ENCODE measurements around the gene CREBRF.

The CREBRF gene

DNA sequence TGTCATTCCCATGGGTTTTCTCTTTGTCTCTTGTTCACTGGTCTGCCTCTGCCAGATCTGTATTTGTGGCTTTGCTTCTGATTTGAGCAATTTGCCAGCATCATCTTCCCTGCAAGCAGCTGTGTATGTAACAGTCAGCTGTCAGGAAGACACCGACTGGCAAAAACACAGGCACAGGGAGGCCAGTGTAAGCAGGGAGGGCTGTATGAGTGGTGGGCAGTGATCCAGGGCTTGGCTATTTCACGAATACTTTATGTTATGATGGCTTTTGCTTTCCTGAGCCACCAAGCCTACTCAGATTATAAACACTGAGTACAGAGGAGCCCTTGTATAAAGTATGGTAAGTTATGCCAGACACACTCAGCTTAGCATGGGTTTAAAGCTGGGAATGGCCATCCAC lies 99.8 kb downstream of the CREBRF start:
- H3K4me1 ChIP-seq (ENCODE audit: insufficient read depth, low read length), result no peaks in the 10 kb centered on the region
- H3K27me3 ChIP-seq (ENCODE audit: insufficient read depth, low read length), result no peaks in the 10 kb centered on the region
- H3K9me3 ChIP-seq (ENCODE audit: low read length), result no peaks in the 10 kb centered on the region
- no peak overlapping the region for H3K4me3 ChIP-seq (ENCODE audit: low read length)
- H3K36me3 ChIP-seq (ENCODE audit: insufficient read depth, low read length), result peaks cover 50% of the 10 kb centered on the region
- H2AFZ ChIP-seq (ENCODE audit: low read depth, low read length), result no peak overlapping the region

DNA sequence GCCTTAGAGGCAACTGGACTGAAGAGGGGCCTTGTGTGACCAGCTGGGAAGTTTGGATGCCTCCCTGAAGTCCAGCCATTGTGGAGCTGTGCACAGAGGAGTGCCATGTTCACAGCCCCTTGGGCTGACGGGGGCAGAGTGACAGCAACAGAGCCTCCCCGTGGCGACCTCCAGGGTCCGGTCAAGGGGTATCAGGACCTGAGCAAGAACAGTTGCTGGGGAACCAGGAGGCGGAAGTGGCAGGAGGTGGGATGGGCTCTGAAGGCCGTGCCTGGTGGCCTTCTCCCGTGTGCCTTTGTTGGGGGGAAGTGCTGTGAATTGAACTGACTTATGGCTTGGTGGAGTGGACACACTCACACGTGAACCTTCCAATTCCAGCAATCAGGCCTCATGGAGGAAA lies 102.2 kb downstream of the CREBRF start:
- Histone ChIP-seq H3K9me3 (ENCODE audit: low read length) (no peaks in the 10 kb centered on the region), H3K4me3 (ENCODE audit: low read length) (no peak overlapping the region), H3K36me3 (ENCODE audit: insufficient read depth, low read length) (peaks cover 59% of the 10 kb centered on the region), H3K27me3 (ENCODE audit: insufficient read depth, low read length) (no peaks in the 10 kb centered on the region), H3K4me1 (ENCODE audit: insufficient read depth, low read length) (no peaks in the 10 kb centered on the region), H2AFZ (ENCODE audit: low read depth, low read length) (no peak overlapping the region)

DNA sequence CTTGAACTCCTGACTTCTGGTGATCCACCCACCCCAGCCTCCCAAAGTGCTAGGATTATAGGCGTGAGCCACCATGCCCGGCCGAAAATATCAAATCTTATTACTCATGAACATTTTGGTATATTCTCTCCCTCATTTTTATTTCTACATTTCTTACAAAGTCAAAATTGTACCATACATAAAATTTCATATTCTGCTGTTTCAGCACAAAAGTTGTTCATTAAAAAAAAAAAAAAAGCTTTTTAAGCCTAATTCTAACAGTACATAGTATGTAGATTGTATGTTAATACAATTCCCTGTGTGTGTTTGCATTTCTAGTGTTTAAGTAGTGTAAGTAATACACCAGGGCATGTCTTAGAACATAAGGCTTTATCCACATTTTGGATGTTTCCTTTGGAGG lies 103.1 kb downstream of the CREBRF start:
- Histone ChIP-seq H3K9me3 (ENCODE audit: low read length) (no peaks in the 10 kb centered on the region), H3K36me3 (ENCODE audit: insufficient read depth, low read length) (peaks cover 55% of the 10 kb centered on the region), H3K27me3 (ENCODE audit: insufficient read depth, low read length) (no peaks in the 10 kb centered on the region), H2AFZ (ENCODE audit: low read depth, low read length) (no peak overlapping the region), H3K4me1 (ENCODE audit: insufficient read depth, low read length) (no peaks in the 10 kb centered on the region), H3K4me3 (ENCODE audit: low read length) (no peak overlapping the region)

DNA sequence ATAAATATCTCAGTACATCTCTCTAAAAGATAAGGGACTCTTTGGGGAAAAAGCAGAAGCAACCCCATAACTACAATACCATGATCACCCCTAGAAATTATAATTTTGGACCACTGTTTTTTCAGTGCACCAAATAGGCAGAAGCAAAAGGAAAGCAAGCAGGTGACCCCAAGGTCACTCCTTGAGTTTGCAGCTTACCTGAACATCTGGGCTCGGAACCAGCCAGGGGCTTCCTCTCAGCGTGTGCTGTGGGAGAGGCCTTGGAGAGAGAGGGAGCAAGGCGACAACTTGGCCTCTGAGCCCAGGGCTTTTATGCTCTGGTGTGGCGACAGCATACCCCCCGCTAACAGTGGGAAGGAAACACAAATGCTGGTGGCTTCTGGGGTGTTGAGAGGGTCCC lies 105.0 kb downstream of the CREBRF start:
- Histone ChIP-seq H2AFZ (ENCODE audit: low read depth, low read length) (no peak overlapping the region), H3K4me3 (ENCODE audit: low read length) (no peak overlapping the region), H3K9me3 (ENCODE audit: low read length) (no peaks in the 10 kb centered on the region), H3K27me3 (ENCODE audit: insufficient read depth, low read length) (no peaks in the 10 kb centered on the region), H3K4me1 (ENCODE audit: insufficient read depth, low read length) (no peaks in the 10 kb centered on the region), H3K36me3 (ENCODE audit: insufficient read depth, low read length) (peaks cover 43% of the 10 kb centered on the region)

DNA sequence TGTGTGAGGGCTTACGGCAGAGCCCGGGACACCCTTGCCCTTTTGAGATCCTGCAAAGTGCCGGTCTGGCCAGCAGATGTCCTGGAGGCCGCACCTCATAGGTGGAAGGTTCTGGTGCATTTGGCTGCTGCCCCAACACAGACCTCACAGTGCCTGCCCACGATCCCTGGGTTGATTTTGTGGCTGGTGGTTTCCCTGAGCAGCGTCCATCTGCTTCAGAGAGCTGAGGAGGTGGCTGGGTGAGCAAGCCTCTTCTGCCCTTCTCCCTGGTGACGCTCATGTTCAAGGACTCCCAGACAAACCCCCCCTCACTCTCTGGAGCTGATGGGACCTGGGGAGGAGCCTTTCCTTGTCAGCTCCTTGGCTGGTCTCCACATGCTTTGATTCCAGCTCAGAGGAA lies 107.1 kb downstream of the CREBRF start:
- no peaks in the 10 kb centered on the region for H3K4me1 ChIP-seq (ENCODE audit: insufficient read depth, low read length)
- no peak overlapping the region for H2AFZ ChIP-seq (ENCODE audit: low read depth, low read length)
- peaks cover 36% of the 10 kb centered on the region for H3K36me3 ChIP-seq (ENCODE audit: insufficient read depth, low read length)
- H3K9me3 ChIP-seq (ENCODE audit: low read length), result no peaks in the 10 kb centered on the region
- no peak overlapping the region for H3K4me3 ChIP-seq (ENCODE audit: low read length)
- H3K27me3 ChIP-seq (ENCODE audit: insufficient read depth, low read length), result no peaks in the 10 kb centered on the region

DNA sequence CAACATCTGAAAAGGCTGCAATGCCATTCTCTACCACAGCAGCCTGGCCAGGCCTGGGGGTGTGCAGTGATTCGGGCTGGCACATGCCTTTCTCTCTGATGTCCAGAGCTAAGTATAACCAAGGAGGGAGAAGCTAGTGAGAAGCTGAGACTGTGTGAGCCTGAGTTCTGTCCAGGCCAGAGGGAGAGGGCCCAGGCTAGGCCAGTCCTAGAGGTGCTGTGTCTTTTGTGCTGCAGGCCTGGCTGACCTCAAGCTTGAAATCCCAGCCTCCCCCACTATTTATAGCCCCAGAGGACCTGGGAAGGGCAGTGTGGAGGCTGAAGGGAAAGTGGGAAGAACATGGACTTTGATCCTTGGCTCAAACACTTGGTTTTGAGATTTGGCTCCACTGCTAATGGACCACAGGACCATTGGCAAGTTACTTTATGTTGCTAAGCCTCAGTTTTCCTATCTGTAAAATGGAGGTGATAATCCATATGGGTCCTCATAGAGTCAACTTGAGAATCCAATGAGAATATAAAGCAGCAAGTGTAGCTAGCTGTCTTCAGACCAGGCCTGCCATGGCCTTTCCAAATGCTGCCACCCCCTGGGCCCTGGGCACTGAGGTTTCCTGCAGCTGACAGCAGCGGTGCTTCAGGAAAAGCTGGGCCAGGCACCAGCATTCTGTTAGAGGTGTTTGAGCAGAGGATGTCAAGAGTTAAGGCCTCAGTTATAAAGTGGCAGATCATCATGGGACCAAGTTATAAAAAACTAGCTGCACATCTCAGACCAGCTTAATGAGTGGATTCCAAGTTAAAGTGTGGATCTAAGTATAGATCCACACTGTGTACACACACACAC lies 109.2 kb downstream of the CREBRF start:
- Histone ChIP-seq H3K9me3 (ENCODE audit: low read length) (no peaks in the 10 kb centered on the region), H3K4me3 (ENCODE audit: low read length) (no peak overlapping the region), H2AFZ (ENCODE audit: low read depth, low read length) (no peak overlapping the region), H3K27me3 (ENCODE audit: insufficient read depth, low read length) (no peaks in the 10 kb centered on the region), H3K36me3 (ENCODE audit: insufficient read depth, low read length) (peaks cover 24% of the 10 kb centered on the region), H3K4me1 (ENCODE audit: insufficient read depth, low read length) (no peaks in the 10 kb centered on the region)

DNA sequence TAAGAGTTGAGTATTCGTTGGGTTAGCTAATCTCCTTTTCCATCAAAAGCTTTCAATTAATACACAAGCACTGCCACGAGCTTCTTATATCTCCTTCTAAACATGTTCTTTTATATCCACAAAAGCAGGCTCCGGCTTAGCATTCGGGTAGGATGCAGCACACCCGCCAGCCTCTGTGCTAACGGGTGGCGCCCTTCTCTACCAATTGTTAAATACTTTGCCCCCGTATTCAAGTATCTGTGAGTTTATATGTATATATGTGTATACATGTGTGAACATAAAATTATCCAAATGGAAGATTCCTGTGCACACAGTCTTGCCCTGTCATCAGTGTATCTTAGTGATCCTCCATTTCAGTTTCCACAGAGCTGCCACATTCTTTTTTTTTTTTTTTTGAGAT lies 116.0 kb downstream of the CREBRF start:
- Histone ChIP-seq H3K4me1 (ENCODE audit: insufficient read depth, low read length) (no peaks in the 10 kb centered on the region), H2AFZ (ENCODE audit: low read depth, low read length) (no peak overlapping the region), H3K4me3 (ENCODE audit: low read length) (no peak overlapping the region), H3K36me3 (ENCODE audit: insufficient read depth, low read length) (no peaks in the 10 kb centered on the region), H3K9me3 (ENCODE audit: low read length) (no peaks in the 10 kb centered on the region), H3K27me3 (ENCODE audit: insufficient read depth, low read length) (no peaks in the 10 kb centered on the region)

DNA sequence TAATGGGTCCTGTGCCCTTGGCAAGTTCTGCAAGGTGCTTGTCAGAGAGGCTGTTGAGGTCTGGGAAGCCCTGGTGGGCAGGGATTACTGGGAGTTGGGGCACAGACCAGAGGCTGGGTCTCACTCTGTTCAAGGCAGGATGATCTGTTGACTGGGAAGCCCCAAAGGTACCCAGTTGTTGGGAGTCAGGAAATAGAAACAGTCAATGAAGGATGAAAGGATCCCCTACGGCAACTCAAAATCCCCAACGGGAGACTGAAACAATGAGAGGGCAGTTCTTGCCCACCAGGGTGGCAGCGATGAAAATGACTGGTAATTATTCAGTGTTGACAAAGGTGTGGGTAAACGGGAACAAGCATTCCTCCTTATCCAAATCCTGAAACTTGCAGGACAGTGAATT lies 119.4 kb downstream of the CREBRF start:
- H3K36me3 ChIP-seq (ENCODE audit: insufficient read depth, low read length), result no peaks in the 10 kb centered on the region

DNA sequence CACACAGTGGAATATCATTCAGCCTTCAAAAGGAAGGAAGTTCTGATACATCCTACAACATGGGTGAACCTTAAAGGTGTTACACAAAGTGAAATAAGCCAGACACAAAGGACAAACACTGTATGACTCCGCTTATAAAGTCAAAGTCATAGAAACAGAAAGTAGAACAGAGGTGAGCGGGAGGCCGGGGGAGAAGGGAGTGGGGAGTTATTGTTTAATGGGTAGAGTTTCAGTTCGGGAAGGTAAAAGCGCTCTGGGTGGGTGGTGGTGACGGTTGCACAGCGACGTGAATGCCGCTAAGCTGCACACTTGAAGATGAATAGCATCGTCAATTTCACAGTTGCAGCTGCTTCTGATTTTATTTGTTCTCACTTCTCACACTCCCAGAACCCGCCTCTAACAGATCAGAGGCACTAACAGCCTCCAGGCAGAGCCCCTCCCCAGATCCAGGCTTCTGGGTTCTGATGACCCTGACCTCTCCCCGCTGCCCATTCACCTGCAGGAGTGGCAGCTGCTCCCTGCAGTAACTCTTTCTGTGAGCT lies 122.3 kb downstream of the CREBRF start:
- H3K4me3 ChIP-seq (ENCODE audit: low read length), result no peak overlapping the region
- no peaks in the 10 kb centered on the region for H3K4me1 ChIP-seq (ENCODE audit: insufficient read depth, low read length)
- no peaks in the 10 kb centered on the region for H3K36me3 ChIP-seq (ENCODE audit: insufficient read depth, low read length)
- no peaks in the 10 kb centered on the region for H3K9me3 ChIP-seq (ENCODE audit: low read length)
- H2AFZ ChIP-seq (ENCODE audit: low read depth, low read length), result no peak overlapping the region
- H3K27me3 ChIP-seq (ENCODE audit: insufficient read depth, low read length), result no peaks in the 10 kb centered on the region

More for the DNA sequence above, 119.4 kb downstream of the CREBRF start:
- Histone ChIP-seq H3K27me3 (ENCODE audit: insufficient read depth, low read length) (no peaks in the 10 kb centered on the region), H3K4me1 (ENCODE audit: insufficient read depth, low read length) (no peaks in the 10 kb centered on the region), H3K4me3 (ENCODE audit: low read length) (no peak overlapping the region), H2AFZ (ENCODE audit: low read depth, low read length) (no peak overlapping the region), H3K9me3 (ENCODE audit: low read length) (no peaks in the 10 kb centered on the region)

DNA sequence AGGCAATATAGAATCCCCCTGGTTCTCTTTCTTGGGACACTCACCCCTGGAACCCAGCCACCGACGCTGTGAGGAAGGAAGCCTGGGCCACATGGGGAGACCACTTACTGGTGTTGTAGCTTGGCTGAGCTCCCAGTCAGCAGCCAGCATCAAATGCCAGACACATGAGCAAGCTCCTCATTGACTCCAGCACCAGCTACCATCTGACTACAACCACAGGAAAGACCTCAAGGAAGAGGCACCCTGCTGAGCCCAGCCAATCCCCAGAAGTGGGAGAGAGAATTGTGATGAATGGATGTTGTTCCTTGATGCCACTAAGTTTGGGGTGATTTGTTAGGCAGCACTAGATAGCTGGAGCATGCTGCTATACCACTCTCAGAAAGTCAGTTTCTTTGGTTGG lies 124.2 kb downstream of the CREBRF start:
- no peaks in the 10 kb centered on the region for H3K9me3 ChIP-seq (ENCODE audit: low read length)
- H3K4me1 ChIP-seq (ENCODE audit: insufficient read depth, low read length), result no peaks in the 10 kb centered on the region
- no peaks in the 10 kb centered on the region for H3K27me3 ChIP-seq (ENCODE audit: insufficient read depth, low read length)
- H3K36me3 ChIP-seq (ENCODE audit: insufficient read depth, low read length), result no peaks in the 10 kb centered on the region
- no peak overlapping the region for H3K4me3 ChIP-seq (ENCODE audit: low read length)
- H2AFZ ChIP-seq (ENCODE audit: low read depth, low read length), result no peak overlapping the region

DNA sequence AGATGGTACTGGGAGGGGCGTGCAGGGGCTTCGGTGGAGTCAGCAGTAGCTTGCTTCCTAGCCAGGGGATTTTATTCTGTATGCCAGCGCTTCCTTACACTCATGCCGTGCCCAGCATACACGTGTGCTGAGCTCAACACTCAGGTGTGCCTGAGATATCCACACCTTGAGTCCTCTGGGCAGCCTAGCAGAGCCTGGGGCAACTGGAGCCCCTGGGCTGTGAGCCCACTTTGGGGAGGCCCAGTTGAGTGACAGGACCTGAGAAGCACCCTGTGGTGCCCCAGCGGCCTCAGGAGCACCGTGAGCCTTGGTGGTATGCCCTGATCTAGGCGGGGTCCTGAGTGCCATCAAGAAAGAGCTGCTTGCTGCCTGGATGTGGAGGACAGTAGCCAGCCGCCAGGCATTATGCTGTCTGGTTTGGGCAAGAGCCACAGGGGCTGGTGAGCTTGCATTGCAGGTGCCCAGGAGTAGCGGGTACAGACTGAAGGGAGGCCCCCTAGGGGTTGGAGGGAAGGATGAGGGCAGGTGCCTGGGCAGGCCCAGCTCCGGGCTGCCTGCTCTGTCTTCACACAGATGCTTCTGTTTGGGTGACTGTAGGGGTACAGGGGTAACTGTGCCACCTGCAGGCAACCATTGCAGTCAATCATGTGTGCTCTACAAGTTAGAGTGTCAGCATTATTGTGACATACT lies 131.0 kb downstream of the CREBRF start:
- no peaks in the 10 kb centered on the region for H3K36me3 ChIP-seq (ENCODE audit: insufficient read depth, low read length)
- no peak overlapping the region for H3K4me3 ChIP-seq (ENCODE audit: low read length)
- no peaks in the 10 kb centered on the region for H3K9me3 ChIP-seq (ENCODE audit: low read length)
- H3K4me1 ChIP-seq (ENCODE audit: insufficient read depth, low read length), result no peaks in the 10 kb centered on the region
- H2AFZ ChIP-seq (ENCODE audit: low read depth, low read length), result no peak overlapping the region
- no peaks in the 10 kb centered on the region for H3K27me3 ChIP-seq (ENCODE audit: insufficient read depth, low read length)

DNA sequence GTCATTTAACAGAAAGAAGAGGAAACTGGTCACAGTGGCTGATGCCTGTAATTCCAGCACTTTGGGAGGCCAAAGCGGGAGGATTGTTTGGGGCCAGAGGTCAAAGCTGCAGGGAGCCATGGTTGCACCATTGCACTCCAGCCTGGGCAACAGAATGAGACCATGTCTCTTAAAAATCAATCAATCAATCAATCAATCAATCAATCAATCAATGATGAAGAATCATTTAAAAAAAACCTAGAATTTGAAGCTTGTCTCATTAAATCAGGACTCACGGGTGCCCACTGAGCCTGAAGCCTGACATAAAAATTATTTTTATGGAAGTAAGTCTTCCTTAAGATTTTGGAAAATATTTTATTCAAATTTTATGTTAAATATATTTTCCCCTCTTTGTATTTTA lies 132.1 kb downstream of the CREBRF start:
- Histone ChIP-seq H3K27me3 (ENCODE audit: insufficient read depth, low read length) (no peaks in the 10 kb centered on the region), H3K36me3 (ENCODE audit: insufficient read depth, low read length) (no peaks in the 10 kb centered on the region), H3K4me1 (ENCODE audit: insufficient read depth, low read length) (no peaks in the 10 kb centered on the region), H3K4me3 (ENCODE audit: low read length) (no peak overlapping the region), H2AFZ (ENCODE audit: low read depth, low read length) (no peak overlapping the region), H3K9me3 (ENCODE audit: low read length) (no peaks in the 10 kb centered on the region)
